HFFc6 (cell line): ENCODE data around the gene HBEGF. TPM values are rescaled to one million over a fixed set of nuclear protein-coding genes. Genes with fewer than 3 reads are reported as not detected.

Experiments used
- DNase-seq: peaks from one replicate; pipeline ENCODE4 v3.0.0-alpha.2; 2018
- H3K27ac Mint-ChIP-seq: 2 replicates; pipeline ENCODE4 v1.8.0; 2020; ENCODE audit warnings: mild to moderate bottlenecking, mixed read lengths
- H3K27me3 Mint-ChIP-seq: 2 replicates; pipeline ENCODE4 v1.8.0; 2021; ENCODE audit warnings: mild to moderate bottlenecking, moderate library complexity, mixed read lengths; ENCODE audit not compliant: insufficient read depth
- H3K36me3 Mint-ChIP-seq: 2 replicates; pipeline ENCODE4 v1.8.0; 2021; ENCODE audit warnings: low read depth, mixed read lengths
- H3K4me1 Mint-ChIP-seq: 2 replicates; pipeline ENCODE4 v1.8.0; 2020; ENCODE audit warnings: low read depth, mixed read lengths
- H3K4me3 Mint-ChIP-seq: 2 replicates; pipeline ENCODE4 v1.8.0; 2020; ENCODE audit warnings: mild to moderate bottlenecking, moderate library complexity, mixed read lengths
- H3K9me3 Mint-ChIP-seq: 2 replicates; pipeline ENCODE4 v1.8.0; 2020; ENCODE audit warnings: mild to moderate bottlenecking, mixed read lengths
- CTCF ChIP-seq: fragments of 200-600 bp; sonication (generic); IDR thresholded peaks from 2 replicates; pipeline ENCODE4 v1.5.0; 2021; ENCODE audit warnings: antibody characterized with exemption, mild to moderate bottlenecking
- total RNA-seq, 6 experiments: library from RNA; stranded (reverse); fragmentation: NEBNext Ultra II Directional; extraction: Animal tissue kit (Norgen Biotek cat#: 25700); gene quantifications; 2 replicates in 1 of 6; 3 replicates in 5 of 6; pipeline ENCODE4 v1.2.3, GENCODE V29; 2021

The HBEGF gene
- total RNA-seq, 6 experiments from 2014 or later, result 5.6 to 10.2 (median 6.9) TPM

GRCh38 chr5:140355546-140355945, 9.1 kb upstream of the HBEGF start:
- Mint-ChIP-seq H3K27ac (no peak overlapping the region), H3K4me3 (no peak overlapping the region), H3K27me3 (no peaks in the 10 kb centered on the region; the same call in 1 of the 2 replicates), H3K9me3 (no peaks in the 10 kb centered on the region), H3K36me3 (no peaks in the 10 kb centered on the region), H3K4me1 (peaks cover 30% of the 10 kb centered on the region)
- no peak for DNase-seq
- no peak for TF ChIP-seq CTCF

GRCh38 chr5:140351609-140352334, 5.4 kb upstream of the HBEGF start:
- Mint-ChIP-seq H3K27me3 (peaks cover 1% of the 10 kb centered on the region), H3K27ac (no peak overlapping the region), H3K4me1 (peaks cover 33% of the 10 kb centered on the region), H3K4me3 (no peak overlapping the region), H3K9me3 (no peaks in the 10 kb centered on the region), H3K36me3 (no peaks in the 10 kb centered on the region)
- peak; percentile 97 for TF ChIP-seq CTCF
- DNase-seq, result peak; percentile 69

- no peaks in the 10 kb centered on the region for H3K9me3 Mint-ChIP-seq
- peaks cover 2% of the 10 kb centered on the region; the same call in 1 of the 2 replicates for H3K36me3 Mint-ChIP-seq
- peaks cover 51% of the 10 kb centered on the region for H3K4me1 Mint-ChIP-seq
- peak; percentile 38 for DNase-seq
- no peak overlapping the region for H3K4me3 Mint-ChIP-seq
- H3K27me3 Mint-ChIP-seq, result peaks cover 1% of the 10 kb centered on the region
- TF ChIP-seq CTCF, result no peak
- no peak overlapping the region for H3K27ac Mint-ChIP-seq
These were observed 2.8 kb upstream of the HBEGF start for GRCh38 chr5:140349244-140349643.

GRCh38 chr5:140348104-140348503, 1.7 kb upstream of the HBEGF start:
- Mint-ChIP-seq H3K36me3 (peaks cover 4% of the 10 kb centered on the region; the same call in 1 of the 2 replicates), H3K4me1 (peaks cover 61% of the 10 kb centered on the region), H3K27me3 (peaks cover 1% of the 10 kb centered on the region), H3K9me3 (no peaks in the 10 kb centered on the region), H3K27ac (no peak overlapping the region), H3K4me3 (no peak overlapping the region)
- DNase-seq, result no peak
- no peak for TF ChIP-seq CTCF

GRCh38 chr5:140347360-140347759, 957 bp upstream of the HBEGF start:
- DNase-seq, result no peak
- Mint-ChIP-seq H3K4me1 (peaks cover 69% of the 10 kb centered on the region), H3K4me3 (peak overlapping the region; percentile 90; the same call in 1 of the 2 replicates), H3K27ac (peak overlapping the region; percentile 6; the same call in 1 of the 2 replicates), H3K36me3 (peaks cover 4% of the 10 kb centered on the region; the same call in 1 of the 2 replicates), H3K27me3 (peaks cover 3% of the 10 kb centered on the region), H3K9me3 (no peaks in the 10 kb centered on the region)
- no peak for TF ChIP-seq CTCF
